ENCODE data around the gene CKS2.
"Not testable (repeated sequence)": the region's sequence is repeated elsewhere in the genome, so short reads cannot be mapped to it uniquely, and the experiment has no call there.

CKS2 gene

GRCh38 chr9:89277454-89277853 is 33.5 kb upstream of the CKS2 start:
- ChIA-PET CTCF (interaction anchor here (0.6 kb wide), 1 partner anchor 174 kb away, joined by 3 read pairs; no protein-coding TSS in a partner anchor), POLR2A (no interaction called here)
- no peak for DNase-seq (ENCODE audit: extremely low spot score)
- TF ChIP-seq BHLHE40 (IDR thresholded peaks at IDR 0.05; ENCODE audit: borderline replicate concordance) (no peak), SUZ12 (IDR thresholded peaks at IDR 0.05) (no peak)

GRCh38 chr9:89278551-89278950 is 32.4 kb upstream of the CKS2 start:
- ChIA-PET POLR2A (no interaction called here), CTCF (interaction anchor here (0.5 to 1.1 kb wide), 2 partner anchors 19 to 22 kb away, joined by 3 to 4 read pairs; no protein-coding TSS in a partner anchor)
- no peak for TF ChIP-seq CTBP1 (IDR thresholded peaks at IDR 0.05; ENCODE audit: borderline replicate concordance)
- TF ChIP-seq NFRKB (IDR thresholded peaks at IDR 0.05): no peak
- no peak for TF ChIP-seq BHLHE40 (IDR thresholded peaks at IDR 0.05; ENCODE audit: borderline replicate concordance)
- TF ChIP-seq LEF1 (IDR thresholded peaks at IDR 0.05; ENCODE audit: borderline replicate concordance): no peak
- TF ChIP-seq FOXK2 (IDR thresholded peaks at IDR 0.05): no peak
- TF ChIP-seq ZNF384 (IDR thresholded peaks at IDR 0.05): no peak
- no peak for TF ChIP-seq HDGF (IDR thresholded peaks at IDR 0.05; ENCODE audit: borderline replicate concordance)
- no peak for TF ChIP-seq FOXA1 (IDR thresholded peaks at IDR 0.05)
- no peak for TF ChIP-seq L3MBTL2 (conservative IDR thresholded peaks at IDR 0.05)
- no peak for TF ChIP-seq SP1 (IDR thresholded peaks at IDR 0.05)
- TF ChIP-seq ARNT (IDR thresholded peaks at IDR 0.05): no peak
- no peak for TF ChIP-seq PKNOX1 (IDR thresholded peaks at IDR 0.05)
- no peak for TF ChIP-seq TARDBP (IDR thresholded peaks at IDR 0.05)
- no peak for TF ChIP-seq ELF4 (IDR thresholded peaks at IDR 0.05)
- no peak for TF ChIP-seq FOXM1 (IDR thresholded peaks at IDR 0.05; ENCODE audit: borderline replicate concordance)
- no peak for TF ChIP-seq SUZ12 (IDR thresholded peaks at IDR 0.05)
- DNase-seq (ENCODE audit: extremely low spot score): no peak

- ChIA-PET POLR2A (no interaction called here), CTCF (interaction anchor here (0.5 to 1.2 kb wide), 3 partner anchors 19 to 274 kb away, joined by 3 to 4 read pairs (median 3); no protein-coding TSS in a partner anchor)
- TF ChIP-seq LEF1 (IDR thresholded peaks at IDR 0.05; ENCODE audit: borderline replicate concordance) (no peak), FOXM1 (IDR thresholded peaks at IDR 0.05; ENCODE audit: borderline replicate concordance) (no peak), PKNOX1 (IDR thresholded peaks at IDR 0.05) (no peak), L3MBTL2 (conservative IDR thresholded peaks at IDR 0.05) (no peak), SP1 (IDR thresholded peaks at IDR 0.05) (no peak)
- peak; percentile 36 for DNase-seq (ENCODE audit: extremely low spot score)
Observed at GRCh38 chr9:89278997-89279739, 31.8 kb upstream of the CKS2 start.

- DNase-seq (ENCODE audit: extremely low spot score): no peak
- no peak for TF ChIP-seq NFRKB (IDR thresholded peaks at IDR 0.05)
- no peak for TF ChIP-seq FOXM1 (IDR thresholded peaks at IDR 0.05; ENCODE audit: borderline replicate concordance)
- no peak for TF ChIP-seq L3MBTL2 (conservative IDR thresholded peaks at IDR 0.05)
- ChIA-PET POLR2A (no interaction called here), CTCF (no interaction called here)
Observed at GRCh38 chr9:89281106-89281505, 29.9 kb upstream of the CKS2 start.

GRCh38 chr9:89282248-89282968 is 28.6 kb upstream of the CKS2 start:
- DNase-seq (ENCODE audit: extremely low spot score); POLR2A ChIA-PET; CTCF ChIA-PET: not testable (repeated sequence)

GRCh38 chr9:89284076-89284475 is 26.9 kb upstream of the CKS2 start:
- no peak for DNase-seq (ENCODE audit: extremely low spot score)
- TF ChIP-seq BHLHE40 (IDR thresholded peaks at IDR 0.05; ENCODE audit: borderline replicate concordance): no peak
- no peak for TF ChIP-seq ZNF384 (IDR thresholded peaks at IDR 0.05)
- no peak for TF ChIP-seq SUZ12 (IDR thresholded peaks at IDR 0.05)
- no peak for TF ChIP-seq LEF1 (IDR thresholded peaks at IDR 0.05; ENCODE audit: borderline replicate concordance)
- TF ChIP-seq SP1 (IDR thresholded peaks at IDR 0.05): no peak
- no peak for TF ChIP-seq TARDBP (IDR thresholded peaks at IDR 0.05)
- ChIA-PET POLR2A (no interaction called here), CTCF (no interaction called here)

- POLR2A ChIA-PET: no interaction called here
- TF ChIP-seq LEF1 (IDR thresholded peaks at IDR 0.05; ENCODE audit: borderline replicate concordance): no peak
- TF ChIP-seq ELF4 (IDR thresholded peaks at IDR 0.05): no peak
- TF ChIP-seq CTBP1 (IDR thresholded peaks at IDR 0.05; ENCODE audit: borderline replicate concordance): no peak
- TF ChIP-seq ARNT (IDR thresholded peaks at IDR 0.05): no peak
- no peak for TF ChIP-seq SP1 (IDR thresholded peaks at IDR 0.05)
- no peak for TF ChIP-seq BHLHE40 (IDR thresholded peaks at IDR 0.05; ENCODE audit: borderline replicate concordance)
- TF ChIP-seq NFRKB (IDR thresholded peaks at IDR 0.05): no peak
- TF ChIP-seq PKNOX1 (IDR thresholded peaks at IDR 0.05): no peak
- DNase-seq (ENCODE audit: extremely low spot score): no peak
- CTCF ChIA-PET: no interaction called here
Observed at GRCh38 chr9:89291741-89292140, 19.3 kb upstream of the CKS2 start.

Data from HEK293T (cell line).